ENCODE results near the gene MINDY2.

MINDY2 gene

GRCh38 chr15:58840048-58840447 is 68.9 kb downstream of the MINDY2 start:
- no peak for TF ChIP-seq FOXP2 (optimal IDR thresholded peaks at IDR 0.05; ENCODE audit: borderline replicate concordance, extremely low read depth, extremely low read length, insufficient read depth)
- no peak for TF ChIP-seq TAF1 (IDR thresholded peaks at IDR 0.05; ENCODE audit: borderline replicate concordance, insufficient read depth, low read length)

DNA sequence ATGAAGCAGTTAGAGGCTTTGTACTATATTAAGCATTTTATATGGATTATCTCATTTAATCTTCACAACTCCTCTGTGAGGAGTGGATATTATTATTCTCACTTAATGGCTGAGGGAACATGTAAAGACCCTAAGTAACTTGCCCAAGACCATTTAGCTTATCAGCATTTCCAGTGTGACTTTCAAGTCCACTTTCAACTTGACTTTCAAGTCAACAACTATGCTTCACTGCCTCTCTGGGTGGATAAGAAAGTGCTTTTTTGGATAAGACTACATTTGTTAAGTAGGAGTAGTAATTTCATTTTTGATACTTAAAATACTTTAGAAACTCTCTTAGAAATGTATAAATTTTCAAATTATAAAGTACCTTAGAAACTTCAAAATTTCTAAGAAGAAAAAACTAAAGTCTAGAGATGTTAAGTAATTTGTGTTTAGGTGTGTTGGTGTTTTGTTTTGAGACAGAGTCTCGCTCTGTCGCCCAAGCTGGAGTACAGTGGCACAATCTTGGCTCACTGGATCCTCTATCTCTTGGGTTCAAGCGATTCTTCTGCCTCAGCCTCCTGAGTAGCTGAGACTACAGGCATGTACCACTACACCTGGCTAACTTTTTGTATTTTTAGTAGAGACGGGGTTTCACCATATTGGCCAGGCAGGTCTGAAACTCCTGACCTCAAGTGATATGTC is 71.8 kb downstream of the MINDY2 start:
- TF ChIP-seq FOXP2 (optimal IDR thresholded peaks at IDR 0.05; ENCODE audit: borderline replicate concordance, extremely low read depth, extremely low read length, insufficient read depth) = no peak
- TF ChIP-seq REST (IDR thresholded peaks at IDR 0.05; ENCODE audit: insufficient read depth in 1 of 2, low read depth in 2 of 2, low read length in 2 of 2) = no peak
- TF ChIP-seq TAF1 (IDR thresholded peaks at IDR 0.05; ENCODE audit: borderline replicate concordance, insufficient read depth, low read length) = no peak
- TF ChIP-seq SIN3A (IDR thresholded peaks at IDR 0.05; ENCODE audit: borderline replicate concordance, insufficient read depth, low read length) = no peak
- TF ChIP-seq POLR2AphosphoS5 (IDR thresholded peaks at IDR 0.05; ENCODE audit: low read depth, low read length) = no peak

DNA sequence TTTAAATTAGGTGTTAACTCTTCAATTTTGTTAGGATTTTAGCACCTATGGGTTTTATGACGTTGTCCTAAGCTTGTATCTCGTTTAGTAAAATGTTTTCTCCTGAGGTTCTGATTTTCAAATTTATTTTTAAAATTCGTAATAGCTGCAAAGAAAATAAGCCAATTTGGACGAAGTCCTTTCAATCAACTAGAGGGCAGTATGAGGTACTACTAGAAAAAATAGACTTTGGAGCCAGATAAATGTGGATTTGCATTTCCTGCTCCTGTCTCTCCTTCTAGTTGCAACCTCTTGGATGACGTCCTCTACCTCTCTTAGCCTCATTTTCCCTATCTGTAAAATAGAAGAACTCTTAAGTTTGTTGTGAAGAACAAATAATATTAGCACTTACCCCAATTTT is 81.2 kb downstream of the MINDY2 start:
- no peak for TF ChIP-seq SIN3A (IDR thresholded peaks at IDR 0.05; ENCODE audit: borderline replicate concordance, insufficient read depth, low read length)
- TF ChIP-seq REST (IDR thresholded peaks at IDR 0.05; ENCODE audit: insufficient read depth in 1 of 2, low read depth in 2 of 2, low read length in 2 of 2) = no peak
- TF ChIP-seq TAF1 (IDR thresholded peaks at IDR 0.05; ENCODE audit: borderline replicate concordance, insufficient read depth, low read length) = no peak
- no peak for TF ChIP-seq POLR2AphosphoS5 (IDR thresholded peaks at IDR 0.05; ENCODE audit: low read depth, low read length)
- TF ChIP-seq FOXP2 (optimal IDR thresholded peaks at IDR 0.05; ENCODE audit: borderline replicate concordance, extremely low read depth, extremely low read length, insufficient read depth) = no peak

- TF ChIP-seq POLR2AphosphoS5 (IDR thresholded peaks at IDR 0.05; ENCODE audit: low read depth, low read length) (no peak), FOXP2 (optimal IDR thresholded peaks at IDR 0.05; ENCODE audit: borderline replicate concordance, extremely low read depth, extremely low read length, insufficient read depth) (no peak), TAF1 (IDR thresholded peaks at IDR 0.05; ENCODE audit: borderline replicate concordance, insufficient read depth, low read length) (no peak), REST (IDR thresholded peaks at IDR 0.05; ENCODE audit: insufficient read depth in 1 of 2, low read depth in 2 of 2, low read length in 2 of 2) (no peak), SIN3A (IDR thresholded peaks at IDR 0.05; ENCODE audit: borderline replicate concordance, insufficient read depth, low read length) (no peak)
Measured at GRCh38 chr15:58854593-58854992, 83.5 kb downstream of the MINDY2 start.

GRCh38 chr15:58856086-58856485 is 85.0 kb downstream of the MINDY2 start:
- TF ChIP-seq REST (IDR thresholded peaks at IDR 0.05; ENCODE audit: insufficient read depth in 1 of 2, low read depth in 2 of 2, low read length in 2 of 2) (no peak), TAF1 (IDR thresholded peaks at IDR 0.05; ENCODE audit: borderline replicate concordance, insufficient read depth, low read length) (no peak), POLR2AphosphoS5 (IDR thresholded peaks at IDR 0.05; ENCODE audit: low read depth, low read length) (no peak), SIN3A (IDR thresholded peaks at IDR 0.05; ENCODE audit: borderline replicate concordance, insufficient read depth, low read length) (no peak), FOXP2 (optimal IDR thresholded peaks at IDR 0.05; ENCODE audit: borderline replicate concordance, extremely low read depth, extremely low read length, insufficient read depth) (no peak)

Measured in PFSK-1 (cell line).